Measurements from ENCODE around the gene OSTM1.

The OSTM1 gene

GRCh38 chr6:108118810-108119768 lies 44.5 kb upstream of the OSTM1 start:
- TF ChIP-seq, protein P1, sequence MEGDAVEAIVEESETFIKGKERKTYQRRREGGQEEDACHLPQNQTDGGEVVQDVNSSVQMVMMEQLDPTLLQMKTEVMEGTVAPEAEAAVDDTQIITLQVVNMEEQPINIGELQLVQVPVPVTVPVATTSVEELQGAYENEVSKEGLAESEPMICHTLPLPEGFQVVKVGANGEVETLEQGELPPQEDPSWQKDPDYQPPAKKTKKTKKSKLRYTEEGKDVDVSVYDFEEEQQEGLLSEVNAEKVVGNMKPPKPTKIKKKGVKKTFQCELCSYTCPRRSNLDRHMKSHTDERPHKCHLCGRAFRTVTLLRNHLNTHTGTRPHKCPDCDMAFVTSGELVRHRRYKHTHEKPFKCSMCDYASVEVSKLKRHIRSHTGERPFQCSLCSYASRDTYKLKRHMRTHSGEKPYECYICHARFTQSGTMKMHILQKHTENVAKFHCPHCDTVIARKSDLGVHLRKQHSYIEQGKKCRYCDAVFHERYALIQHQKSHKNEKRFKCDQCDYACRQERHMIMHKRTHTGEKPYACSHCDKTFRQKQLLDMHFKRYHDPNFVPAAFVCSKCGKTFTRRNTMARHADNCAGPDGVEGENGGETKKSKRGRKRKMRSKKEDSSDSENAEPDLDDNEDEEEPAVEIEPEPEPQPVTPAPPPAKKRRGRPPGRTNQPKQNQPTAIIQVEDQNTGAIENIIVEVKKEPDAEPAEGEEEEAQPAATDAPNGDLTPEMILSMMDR (IDR thresholded peaks at IDR 0.05; ENCODE audit: extremely low read depth, insufficient read depth, missing control alignments): no peak
- DNase-seq (ENCODE audit: low spot score): peak; percentile 56
- in situ Hi-C loops (cut with MboI; ENCODE audit: low pct_unique_long_range_greater_than_20kb, low sequenced_read_pairs, unreplicated experiment): loop anchor here (5.0 to 25.0 kb wide), 2 partner anchors 43 to 368 kb away; no protein-coding TSS in a partner anchor

- DNase-seq (ENCODE audit: low spot score): no peak
- TF ChIP-seq, protein P1 (IDR thresholded peaks at IDR 0.05; ENCODE audit: extremely low read depth, insufficient read depth, missing control alignments): no peak
- in situ Hi-C loops (cut with MboI; ENCODE audit: low pct_unique_long_range_greater_than_20kb, low sequenced_read_pairs, unreplicated experiment): loop anchor here (5.0 to 25.0 kb wide), 2 partner anchors 44 to 369 kb away; no protein-coding TSS in a partner anchor
These were observed 43.8 kb upstream of the OSTM1 start for GRCh38 chr6:108118359-108118724.

GRCh38 chr6:108117427-108118358 lies 43.2 kb upstream of the OSTM1 start:
- TF ChIP-seq, protein P1 (IDR thresholded peaks at IDR 0.05; ENCODE audit: extremely low read depth, insufficient read depth, missing control alignments): no peak
- DNase-seq (ENCODE audit: low spot score): peak; percentile 73
- in situ Hi-C loops (cut with MboI; ENCODE audit: low pct_unique_long_range_greater_than_20kb, low sequenced_read_pairs, unreplicated experiment): loop anchor here (5.0 to 25.0 kb wide), 2 partner anchors 45 to 370 kb away; no protein-coding TSS in a partner anchor

DNA sequence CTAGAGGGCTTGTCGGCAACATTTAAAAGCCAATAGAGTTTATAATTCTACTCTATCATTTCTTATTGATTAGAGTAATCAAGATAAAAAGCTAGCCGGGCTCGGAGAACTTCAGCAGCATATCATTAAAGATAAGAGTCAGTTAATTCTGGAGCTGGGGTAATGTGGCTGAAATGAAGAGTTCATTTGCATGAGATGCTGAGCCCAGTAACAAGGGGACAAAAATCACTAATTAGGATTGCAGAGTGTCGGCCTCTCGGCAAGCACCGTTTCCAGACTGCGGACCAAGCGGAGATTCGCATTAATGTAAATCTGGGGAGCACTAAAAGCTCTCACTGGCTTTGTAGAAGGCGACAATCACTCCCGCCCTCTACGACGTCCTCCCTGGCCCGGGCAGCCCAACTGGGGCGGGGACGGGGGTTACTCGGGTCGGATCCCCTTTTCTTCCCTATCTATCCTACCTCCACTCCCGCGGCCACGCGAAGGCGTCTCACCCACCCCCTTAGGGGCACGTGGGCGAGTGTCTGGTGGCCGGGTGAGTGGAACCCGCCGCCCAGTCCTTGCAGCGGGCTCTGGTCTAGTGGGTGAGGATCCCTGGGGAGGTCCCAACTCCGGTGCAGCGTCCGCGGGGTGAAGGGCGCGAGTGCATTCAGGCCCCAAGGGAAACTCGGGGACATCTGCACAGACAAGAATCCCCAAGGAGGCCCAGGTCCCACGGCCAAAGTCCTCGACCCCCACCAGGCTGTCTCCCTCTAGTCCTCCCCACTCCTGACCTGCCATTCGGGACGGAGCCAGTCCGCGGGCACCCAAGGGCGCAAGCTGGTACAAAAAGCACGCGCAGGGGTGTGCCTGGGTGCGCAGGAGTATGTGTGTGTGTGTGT lies 42.2 kb upstream of the OSTM1 start:
- in situ Hi-C loops (cut with MboI; ENCODE audit: low pct_unique_long_range_greater_than_20kb, low sequenced_read_pairs, unreplicated experiment): loop anchor here (5.0 to 25.0 kb wide), 2 partner anchors 46 to 371 kb away; no protein-coding TSS in a partner anchor
- no peak for DNase-seq (ENCODE audit: low spot score)
- TF ChIP-seq, protein P1 (IDR thresholded peaks at IDR 0.05; ENCODE audit: extremely low read depth, insufficient read depth, missing control alignments): no peak

DNA sequence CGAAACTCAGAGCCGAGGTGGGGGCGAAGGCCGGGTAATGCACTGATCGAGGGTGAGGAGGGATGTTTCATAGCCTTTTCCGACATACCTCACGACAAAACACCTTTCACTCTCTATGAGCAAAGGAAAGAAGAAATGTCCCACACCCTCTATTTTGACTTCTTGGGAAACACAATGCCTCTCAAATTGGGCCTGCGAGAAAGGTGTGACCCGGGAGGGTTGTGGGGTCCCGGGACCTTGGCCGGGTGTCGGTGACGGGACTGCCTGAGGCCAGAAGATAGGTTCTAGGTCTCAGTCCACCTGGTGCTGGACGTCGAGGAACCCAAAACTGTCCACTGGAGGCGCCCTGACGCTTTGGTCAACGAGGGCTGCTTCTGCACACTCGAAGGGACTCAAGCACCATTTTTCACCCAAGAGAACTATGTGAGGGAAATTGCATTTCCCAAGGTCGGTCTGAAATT lies 41.1 kb upstream of the OSTM1 start:
- TF ChIP-seq, protein P1 (IDR thresholded peaks at IDR 0.05; ENCODE audit: extremely low read depth, insufficient read depth, missing control alignments): peak; percentile 59
- DNase-seq (ENCODE audit: low spot score): peak; percentile 65
- in situ Hi-C loops (cut with MboI; ENCODE audit: low pct_unique_long_range_greater_than_20kb, low sequenced_read_pairs, unreplicated experiment): loop anchor here (5.0 to 25.0 kb wide), 2 partner anchors 47 to 372 kb away; no protein-coding TSS in a partner anchor

All from GM13977 (cell line).